Epidermal melanocyte (primary cell): ENCODE data around the gene DDX10.
A peak's percentile ranks its signal among the peaks of the same experiment; 100 is the strongest.

Source experiments
- DNase-seq: peaks from one replicate; pipeline ENCODE4 v3.0.0; 2011; ENCODE audit warnings: low spot score; ENCODE audit not compliant: insufficient read length

Gene DDX10

GRCh38 chr11:108973402-108974162, 308.7 kb downstream of the DDX10 start:
- peak; percentile 27 for DNase-seq

- no peak for DNase-seq
Measured at GRCh38 chr11:108975026-108975425, 310.2 kb downstream of the DDX10 start.

- DNase-seq = no peak
Measured at GRCh38 chr11:108975641-108976071, 310.8 kb downstream of the DDX10 start.

- DNase-seq = no peak
Measured at GRCh38 chr11:108983636-108984420, 319.0 kb downstream of the DDX10 start.

GRCh38 chr11:108984523-108984922, 319.7 kb downstream of the DDX10 start:
- no peak for DNase-seq

- no peak for DNase-seq
Measured at GRCh38 chr11:108985236-108985944, 320.5 kb downstream of the DDX10 start.

- no peak for DNase-seq
Measured at GRCh38 chr11:108985945-108986279, 321.0 kb downstream of the DDX10 start.
